Hematopoietic multipotent progenitor cell treated with erythropoietin and hydrocortisone succinate and interleukin-3 and kit ligand, for 8 days (in vitro differentiated cells): Measurements from ENCODE around the gene POLR3G.

Source experiments
- DNase-seq: peaks from one replicate; pipeline ENCODE4 v3.0.0-alpha.2; 2015

The POLR3G gene

DNA sequence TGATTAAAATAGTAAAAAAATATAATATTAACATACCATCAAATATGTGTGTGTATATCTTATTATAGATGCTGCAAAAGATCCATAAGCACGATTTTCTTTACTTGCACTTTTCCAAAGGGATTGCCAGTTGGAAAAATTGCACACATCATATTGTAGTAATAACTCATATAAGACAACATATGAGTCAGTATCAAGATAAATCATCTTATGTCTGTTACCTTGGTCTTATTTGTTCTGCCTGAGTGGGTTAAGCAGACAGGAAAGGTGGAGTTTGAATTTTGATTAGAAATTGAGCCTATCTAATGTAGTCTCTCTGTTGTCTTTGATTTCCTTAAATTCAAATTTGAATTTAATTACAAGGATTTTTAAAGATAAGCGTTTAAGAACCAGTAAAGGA lies 30.1 kb downstream of the POLR3G start:
- DNase-seq: no peak

- DNase-seq: no peak
These were observed 31.6 kb downstream of the POLR3G start for GRCh38 chr5:90506221-90506620.

- no peak for DNase-seq
These were observed 35.8 kb downstream of the POLR3G start for GRCh38 chr5:90510438-90510837.

GRCh38 chr5:90514520-90514919 lies 39.9 kb downstream of the POLR3G start:
- no peak for DNase-seq

DNA sequence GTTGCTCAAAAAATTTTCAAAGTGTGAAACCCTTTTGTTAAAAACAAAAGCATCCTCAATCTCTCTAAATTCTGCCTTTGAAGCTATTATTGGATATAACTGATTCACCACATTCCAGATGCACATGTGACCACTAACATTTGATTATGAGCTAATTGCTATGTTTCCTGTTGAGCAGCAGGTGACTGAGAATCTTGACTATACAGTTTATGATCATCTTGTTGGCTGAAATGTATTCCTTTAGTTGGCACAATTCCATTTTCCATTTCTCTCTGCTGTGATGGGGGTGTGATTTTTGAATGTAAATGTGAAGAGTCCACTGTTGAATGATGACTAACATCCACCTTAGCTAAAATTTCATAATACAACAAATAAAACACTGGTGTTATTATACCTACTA lies 44.0 kb downstream of the POLR3G start:
- no peak for DNase-seq

DNA sequence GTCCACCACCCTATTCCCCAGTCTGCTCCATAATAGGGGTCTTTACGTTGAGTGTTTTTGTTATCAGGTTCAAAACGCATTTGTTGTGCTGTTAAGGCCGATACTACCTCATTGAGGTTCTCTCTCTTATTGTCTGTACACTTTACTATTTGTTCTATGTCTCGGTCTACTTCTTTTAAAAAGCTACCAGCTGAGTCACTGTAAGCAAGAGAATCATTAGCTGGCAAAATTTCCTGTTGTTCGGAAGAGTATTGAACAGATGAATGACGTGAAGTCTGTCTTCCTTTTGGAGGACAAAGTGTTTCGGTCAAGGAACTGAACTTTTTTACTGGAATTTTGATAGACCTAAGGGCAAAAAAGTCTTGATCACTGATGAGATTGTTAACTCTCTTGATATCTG lies 44.4 kb downstream of the POLR3G start:
- no peak for DNase-seq

DNA sequence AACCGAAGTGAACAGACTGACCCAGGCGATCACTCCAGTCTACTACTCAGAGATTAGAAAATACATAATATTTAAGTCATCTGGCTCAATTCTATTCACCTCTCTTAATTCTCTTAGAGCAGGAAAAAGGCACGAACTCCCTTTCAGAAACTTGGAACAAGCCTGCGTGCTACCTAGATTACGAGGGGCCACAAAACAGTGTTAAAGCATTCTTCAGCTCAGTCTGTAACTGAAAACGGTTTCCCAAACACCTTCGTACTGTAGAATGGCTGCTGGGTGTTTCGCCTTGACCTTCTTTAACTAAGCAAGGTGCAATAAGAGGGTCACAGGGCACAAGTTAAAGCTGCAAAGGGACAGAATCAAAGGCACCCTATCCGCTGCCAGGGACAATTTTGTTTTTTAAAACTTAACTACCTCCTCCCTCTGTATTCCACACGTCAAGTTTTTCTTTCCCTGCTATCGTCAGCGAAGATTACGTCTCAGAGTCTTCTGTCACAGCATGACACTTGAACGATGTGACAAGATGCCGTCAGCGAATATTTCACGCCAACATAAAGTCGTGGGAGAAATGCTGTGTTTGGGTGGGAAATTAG lies 54.0 kb downstream of the POLR3G start:
- DNase-seq: peak; percentile 38

DNA sequence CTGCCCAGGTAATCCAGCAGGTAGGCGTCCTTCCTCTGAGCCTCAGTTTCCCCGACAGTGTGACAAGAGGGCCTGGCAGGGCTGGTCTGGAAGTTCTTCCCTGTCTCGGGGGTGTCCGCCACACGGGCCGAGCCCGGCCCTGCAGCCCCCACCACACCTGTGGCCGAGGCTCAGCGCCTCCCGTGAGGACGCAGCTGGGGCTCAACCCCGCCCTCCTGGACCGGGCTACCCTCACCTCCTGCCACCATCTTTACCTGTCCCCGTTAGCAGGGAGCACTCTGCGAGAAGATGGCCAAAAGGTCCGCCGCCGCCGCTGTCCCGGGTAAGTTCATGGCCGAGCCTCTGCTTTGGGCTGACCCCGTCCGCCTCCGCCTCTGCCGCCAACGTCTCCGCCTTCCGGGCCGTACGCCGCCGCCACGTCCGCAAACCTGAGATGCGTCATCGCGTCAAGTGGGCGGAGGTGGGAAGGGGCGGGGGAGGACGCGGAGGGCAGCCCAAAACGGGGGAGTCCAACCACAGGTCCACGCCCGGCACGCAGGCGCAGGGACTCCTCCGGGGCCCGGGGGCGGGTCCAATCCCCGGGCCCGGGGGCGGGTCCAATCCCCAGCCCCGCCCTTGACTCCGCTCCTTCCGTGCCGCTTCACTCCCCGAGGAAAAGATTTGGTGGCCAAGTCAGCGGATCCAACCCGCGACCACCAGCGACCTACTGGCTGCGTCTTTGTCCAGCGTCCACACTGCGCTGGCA lies 54.7 kb downstream of the POLR3G start, which contains the start of gene LYSMD3:
Gene LYSMD3 (minus strand): TSS at position 391 of the 745 bp plus-strand sequence. CDS start 4,295 bp downstream, outside the sequence.
- DNase-seq: peak; percentile 95

- peak; percentile 91 for DNase-seq
These were observed 55.4 kb downstream of the POLR3G start for GRCh38 chr5:90529939-90530677.

DNA sequence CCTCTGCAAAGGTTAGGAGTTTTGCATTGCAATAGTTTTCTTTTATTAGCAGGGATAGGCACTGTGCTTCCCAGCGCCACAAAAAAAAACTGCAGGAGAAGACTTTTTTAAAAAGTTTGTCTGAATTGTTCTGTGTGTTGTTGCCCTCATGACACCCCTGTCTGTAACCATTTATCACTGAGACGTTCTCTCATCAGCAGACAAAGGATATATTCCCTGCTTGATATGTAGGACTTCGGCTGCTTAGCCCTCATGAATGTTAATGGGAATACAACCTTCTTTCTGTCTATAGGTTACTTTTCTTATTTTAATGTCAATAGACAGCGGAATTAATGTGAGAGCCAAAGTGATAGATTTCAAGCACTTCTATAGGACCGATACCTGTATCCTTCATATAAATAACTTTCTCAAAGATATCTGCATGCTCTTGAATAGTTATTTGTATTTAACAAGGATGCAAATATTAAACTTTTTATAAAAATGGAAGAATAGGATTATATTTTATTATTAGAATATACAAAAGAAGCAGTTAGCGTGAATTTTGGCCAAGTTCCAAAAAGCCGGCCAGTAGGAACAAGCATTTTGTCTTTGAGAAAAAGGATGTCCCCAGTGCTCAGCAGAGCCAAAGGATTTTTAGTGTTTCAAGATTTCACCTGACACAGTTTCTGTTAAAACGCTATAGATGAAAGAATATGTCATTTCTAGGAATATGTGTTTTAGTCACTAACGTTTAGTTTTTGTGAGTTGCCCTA lies 56.2 kb downstream of the POLR3G start:
- peak; percentile 9 for DNase-seq

- no peak for DNase-seq
These were observed 59.1 kb downstream of the POLR3G start for GRCh38 chr5:90533794-90534193.

DNA sequence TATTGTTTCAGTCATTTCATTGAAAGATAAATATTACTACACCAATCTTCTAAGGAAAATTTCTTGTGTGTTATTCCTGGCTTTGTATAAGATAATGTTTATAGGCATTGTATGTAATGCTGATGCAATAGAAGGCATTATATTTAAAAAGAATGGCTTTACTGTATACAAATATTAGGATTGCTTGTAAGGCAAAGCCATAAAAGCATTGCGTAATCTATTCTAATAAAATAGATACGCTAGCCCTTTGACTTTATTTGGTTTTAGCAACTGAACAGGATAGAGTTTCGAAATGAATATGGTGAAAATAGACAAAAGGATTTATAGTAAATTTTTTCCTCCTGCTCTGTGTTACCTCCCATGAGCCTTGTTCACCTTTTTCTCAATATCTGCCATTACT lies 60.3 kb downstream of the POLR3G start:
- no peak for DNase-seq

DNA sequence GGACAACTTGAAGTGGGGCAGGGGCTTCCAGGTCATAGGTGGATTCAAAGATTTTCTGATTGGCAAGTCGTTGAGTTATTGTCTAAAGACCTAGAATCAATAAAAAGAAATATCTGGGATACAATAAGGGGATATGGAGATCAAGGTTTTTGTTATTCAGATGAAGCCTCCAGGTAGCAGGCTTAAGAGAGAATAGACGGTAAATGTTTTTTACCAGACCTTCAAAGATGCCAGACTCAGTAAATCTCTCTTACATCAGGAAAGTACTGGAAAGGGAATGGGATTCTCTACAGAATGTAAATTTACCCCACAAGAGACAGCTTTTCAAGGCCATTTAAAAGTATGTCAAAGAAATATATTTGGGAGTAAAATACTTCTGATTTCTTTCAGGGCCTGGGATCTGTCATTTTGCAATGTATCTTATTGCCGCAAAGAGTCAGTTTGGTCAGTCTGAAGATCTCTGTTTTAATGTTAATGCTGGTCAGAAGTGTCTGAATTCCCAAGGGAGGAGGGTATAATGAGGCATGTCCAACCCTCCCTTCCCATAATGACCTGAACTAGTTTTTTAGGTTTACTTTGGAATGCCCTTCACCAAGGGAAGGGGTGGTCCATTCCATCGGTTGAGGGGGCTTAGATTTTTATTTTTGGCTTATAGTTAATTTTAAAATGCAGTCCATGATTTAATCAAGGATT lies 68.3 kb downstream of the POLR3G start:
- no peak for DNase-seq

GRCh38 chr5:90545511-90545910 lies 70.8 kb downstream of the POLR3G start:
- DNase-seq: no peak

GRCh38 chr5:90546216-90546837 lies 71.7 kb downstream of the POLR3G start:
- DNase-seq: no peak

DNA sequence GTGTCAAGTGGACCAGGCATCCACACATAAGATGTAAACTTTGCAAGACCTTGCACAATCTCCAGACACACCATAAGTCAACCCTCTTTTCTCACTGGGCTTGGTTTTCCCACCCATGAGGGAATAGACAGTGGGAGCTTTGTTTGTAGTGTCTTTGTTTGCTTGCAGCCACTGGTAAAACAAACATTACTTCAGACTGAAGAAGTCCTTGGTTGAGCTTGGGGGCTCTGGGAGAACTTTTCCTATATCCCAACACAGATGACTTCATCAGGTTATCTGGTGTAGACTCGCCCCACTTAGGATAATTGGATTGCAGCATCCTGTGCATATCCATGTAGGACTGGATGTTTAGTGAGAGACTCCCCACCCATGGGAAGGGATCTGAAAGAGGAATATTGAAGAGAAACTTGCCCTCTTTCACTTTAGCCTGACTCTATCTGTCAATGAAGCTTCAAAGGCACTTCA lies 72.4 kb downstream of the POLR3G start:
- DNase-seq: no peak

- no peak for DNase-seq
These were observed 73.5 kb downstream of the POLR3G start for GRCh38 chr5:90548069-90548593.

GRCh38 chr5:90549223-90549622 lies 74.6 kb downstream of the POLR3G start:
- no peak for DNase-seq

- DNase-seq: peak; percentile 19
These were observed 75.1 kb downstream of the POLR3G start for GRCh38 chr5:90549729-90550275.

- DNase-seq: no peak
These were observed 76.3 kb downstream of the POLR3G start for GRCh38 chr5:90550963-90551362.

DNA sequence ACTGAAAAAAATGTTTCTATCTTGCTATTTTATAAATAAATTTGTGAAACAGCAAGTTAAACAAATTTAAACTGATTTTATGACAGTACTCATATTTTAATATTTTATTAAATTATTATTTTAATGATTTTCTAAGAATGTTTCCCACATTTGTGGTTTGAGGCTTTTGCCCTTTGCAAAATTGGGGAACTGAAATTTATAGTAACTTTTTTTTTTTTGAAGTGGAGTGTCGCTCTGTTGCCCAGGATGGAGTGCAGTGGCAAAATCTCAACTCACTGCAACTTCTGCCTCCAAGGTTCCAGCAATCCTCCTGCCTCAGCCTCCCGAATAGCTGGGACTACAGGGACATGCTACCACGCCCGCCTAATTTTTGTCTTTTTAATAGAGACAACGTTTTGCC lies 76.7 kb downstream of the POLR3G start:
- no peak for DNase-seq
